ENCODE results near the gene RAB42. TPM values are rescaled to one million over a fixed set of nuclear protein-coding genes. Genes with fewer than 3 reads are reported as not detected.

RAB42 gene
- total RNA-seq, 1 donor from 2014 or later, result 0.69 TPM

GRCh38 chr1:28578696-28579218 is 13.3 kb upstream of the RAB42 start:
- Mint-ChIP-seq H3K4me3 (ENCODE audit: unreplicated experiment) (no peak overlapping the region), H3K9me3 (ENCODE audit: unreplicated experiment) (peaks cover 10% of the 10 kb centered on the region), H3K27ac (ENCODE audit: unreplicated experiment) (no peak overlapping the region), H3K4me1 (ENCODE audit: low read depth, unreplicated experiment) (peaks cover 13% of the 10 kb centered on the region), H3K27me3 (ENCODE audit: unreplicated experiment) (peaks cover 2% of the 10 kb centered on the region), H3K36me3 (ENCODE audit: unreplicated experiment) (no peaks in the 10 kb centered on the region)
- TF ChIP-seq CTCF (IDR thresholded peaks at IDR 0.05; ENCODE audit: partially characterized antibody, unreplicated experiment), result no peak
- no peak for DNase-seq

GRCh38 chr1:28579401-28579800 is 12.7 kb upstream of the RAB42 start:
- Mint-ChIP-seq H3K36me3 (ENCODE audit: unreplicated experiment) (no peaks in the 10 kb centered on the region), H3K27me3 (ENCODE audit: unreplicated experiment) (peaks cover 2% of the 10 kb centered on the region), H3K4me1 (ENCODE audit: low read depth, unreplicated experiment) (peaks cover 13% of the 10 kb centered on the region), H3K27ac (ENCODE audit: unreplicated experiment) (peak overlapping the region; percentile 44), H3K9me3 (ENCODE audit: unreplicated experiment) (peaks cover 10% of the 10 kb centered on the region), H3K4me3 (ENCODE audit: unreplicated experiment) (peak overlapping the region; percentile 95)
- TF ChIP-seq CTCF (IDR thresholded peaks at IDR 0.05; ENCODE audit: partially characterized antibody, unreplicated experiment), result no peak
- no peak for DNase-seq

- Mint-ChIP-seq H3K36me3 (ENCODE audit: unreplicated experiment) (no peaks in the 10 kb centered on the region), H3K9me3 (ENCODE audit: unreplicated experiment) (peaks cover 10% of the 10 kb centered on the region), H3K4me3 (ENCODE audit: unreplicated experiment) (peak overlapping the region; percentile 95), H3K27ac (ENCODE audit: unreplicated experiment) (peak overlapping the region; percentile 92), H3K27me3 (ENCODE audit: unreplicated experiment) (peaks cover 2% of the 10 kb centered on the region), H3K4me1 (ENCODE audit: low read depth, unreplicated experiment) (peaks cover 13% of the 10 kb centered on the region)
- peak; percentile 48 for DNase-seq
- TF ChIP-seq CTCF (IDR thresholded peaks at IDR 0.05; ENCODE audit: partially characterized antibody, unreplicated experiment), result no peak
These were observed 11.1 kb upstream of the RAB42 start for GRCh38 chr1:28580722-28581530.

GRCh38 chr1:28581531-28582247 is 10.4 kb upstream of the RAB42 start:
- no peak for TF ChIP-seq CTCF (IDR thresholded peaks at IDR 0.05; ENCODE audit: partially characterized antibody, unreplicated experiment)
- peaks cover 13% of the 10 kb centered on the region for H3K4me1 Mint-ChIP-seq (ENCODE audit: low read depth, unreplicated experiment)
- peak overlapping the region; percentile 92 for H3K27ac Mint-ChIP-seq (ENCODE audit: unreplicated experiment)
- DNase-seq, result peak; percentile 94
- peaks cover 2% of the 10 kb centered on the region for H3K27me3 Mint-ChIP-seq (ENCODE audit: unreplicated experiment)
- no peaks in the 10 kb centered on the region for H3K36me3 Mint-ChIP-seq (ENCODE audit: unreplicated experiment)
- H3K9me3 Mint-ChIP-seq (ENCODE audit: unreplicated experiment), result peaks cover 10% of the 10 kb centered on the region
- peak overlapping the region; percentile 95 for H3K4me3 Mint-ChIP-seq (ENCODE audit: unreplicated experiment)
